Smooth muscle cell (in vitro differentiated cells): ENCODE measurements around the gene LSM6. TPM values are rescaled to one million over a fixed set of nuclear protein-coding genes. Genes with fewer than 3 reads are reported as not detected.

Experiments used
- DNase-seq: peaks from one replicate; lab custom pipeline; 2025; ENCODE audit not compliant: unreplicated experiment; lab: John Stamatoyannopoulos, UW
- H2AFZ ChIP-seq: fragments of 200-600 bp; sonication (generic); 2 replicates; pipeline ENCODE4 v1.6.0; 2016; ENCODE audit warnings: antibody characterized with exemption, low read depth, mild to moderate bottlenecking
- H3F3A ChIP-seq: fragments of 200-600 bp; sonication (generic); 2 replicates; pipeline ENCODE4 v1.6.0; 2017; ENCODE audit warnings: antibody characterized with exemption, low read depth
- H3K27ac ChIP-seq: fragments of 200-600 bp; sonication (generic); 2 replicates; pipeline ENCODE4 v1.5.1; 2016; ENCODE audit warnings: low read depth, mild to moderate bottlenecking
- H3K27me3 ChIP-seq: fragments of 200-600 bp; sonication (generic); 2 replicates; pipeline ENCODE4 v1.6.1; 2016; ENCODE audit warnings: low read depth, mild to moderate bottlenecking
- H3K36me3 ChIP-seq: fragments of 200-600 bp; sonication (generic); 2 replicates; pipeline ENCODE4 v1.5.1; 2016; ENCODE audit warnings: low read depth
- H3K4me1 ChIP-seq: fragments of 200-600 bp; sonication (generic); 2 replicates; pipeline ENCODE4 v1.5.1; 2016; ENCODE audit warnings: low read depth
- H3K4me2 ChIP-seq: fragments of 200-600 bp; sonication (generic); 2 replicates; pipeline ENCODE4 v1.6.0; 2016; ENCODE audit warnings: mild to moderate bottlenecking
- H3K4me3 ChIP-seq: fragments of 200-600 bp; sonication (generic); 2 replicates; pipeline ENCODE4 v1.5.1; 2016; ENCODE audit warnings: mild to moderate bottlenecking
- H3K79me2 ChIP-seq: fragments of 200-600 bp; sonication (generic); 2 replicates; pipeline ENCODE4 v1.6.0; 2016; ENCODE audit warnings: low read depth, mild to moderate bottlenecking
- H3K9ac ChIP-seq: fragments of 200-600 bp; sonication (generic); 2 replicates; pipeline ENCODE4 v1.6.0; 2016; ENCODE audit warnings: low read depth
- H3K9me3 ChIP-seq: fragments of 200-600 bp; sonication (generic); replicated peaks from 2 replicates; pipeline ENCODE4 v1.5.1; 2016; ENCODE audit warnings: low read depth
- H4K20me1 ChIP-seq: fragments of 200-600 bp; sonication (generic); 2 replicates; pipeline ENCODE4 v1.6.0; 2016; ENCODE audit warnings: low read depth
- CTCF ChIP-seq: fragments of 200-600 bp; sonication (generic); IDR thresholded peaks from 2 replicates; pipeline ENCODE4 v1.5.1; 2017; ENCODE audit warnings: borderline replicate concordance, mild to moderate bottlenecking, antibody characterized with exemption; ENCODE audit not compliant: insufficient read depth, poor library complexity, severe bottlenecking
- WGBS: methylation state at CpG from one replicate; pipeline ENCODE4 v1.1.7; 2016; ENCODE audit warnings: low lambda C conversion rate; 5-methylcytosine and 5-hydroxymethylcytosine counted together
- polyA plus RNA-seq: library from polyadenylated mRNA; unstranded; fragments of >200 nt; fragmentation: Nextera tagmentation; extraction: Ambion mirVana; gene quantifications from 2 replicates; pipeline ENCODE4 v1.2.1, GENCODE V29; 2016
- total RNA-seq: library from RNA; depleted of rRNA; stranded (reverse); fragments of >200 nt; gene quantifications from 2 replicates; pipeline ENCODE4 v1.2.3, GENCODE V29; 2014

LSM6 gene
- total and polyA plus RNA-seq, 2 experiments from 2014 or later = 36.9 to 58.5 TPM

GRCh38 chr4:146235654-146236177 is 60.2 kb downstream of the LSM6 start:
- no peak for TF ChIP-seq CTCF
- Histone ChIP-seq H3K27me3 (no peaks in the 10 kb centered on the region), H3K9me3 (no peaks in the 10 kb centered on the region), H3F3A (no peaks in the 10 kb centered on the region), H3K79me2 (no peaks in the 10 kb centered on the region), H3K9ac (no peak overlapping the region), H3K4me2 (no peak overlapping the region), H4K20me1 (no peaks in the 10 kb centered on the region), H3K4me3 (no peak overlapping the region), H3K27ac (no peak overlapping the region), H3K36me3 (no peaks in the 10 kb centered on the region), H3K4me1 (no peaks in the 10 kb centered on the region), H2AFZ (no peak overlapping the region)
- WGBS = 77% methylated on average over 8 of the region's 8 CpGs
- no peak for DNase-seq

GRCh38 chr4:146236216-146236615 is 60.7 kb downstream of the LSM6 start:
- no peak overlapping the region for H3K4me3 ChIP-seq
- H3K4me1 ChIP-seq = no peaks in the 10 kb centered on the region
- no peaks in the 10 kb centered on the region for H3K36me3 ChIP-seq
- no peaks in the 10 kb centered on the region for H3K27me3 ChIP-seq
- H3K27ac ChIP-seq = no peak overlapping the region
- no peak for TF ChIP-seq CTCF
- H3K79me2 ChIP-seq = no peaks in the 10 kb centered on the region
- H3K9me3 ChIP-seq = no peaks in the 10 kb centered on the region
- H4K20me1 ChIP-seq = no peaks in the 10 kb centered on the region
- WGBS = 88% methylated on average over 5 of the region's 5 CpGs
- H3K9ac ChIP-seq = no peak overlapping the region
- DNase-seq = no peak
- no peak overlapping the region for H2AFZ ChIP-seq
- H3K4me2 ChIP-seq = no peak overlapping the region
- H3F3A ChIP-seq = no peaks in the 10 kb centered on the region

- Histone ChIP-seq H3K27me3 (no peaks in the 10 kb centered on the region), H3K9me3 (no peaks in the 10 kb centered on the region), H4K20me1 (no peaks in the 10 kb centered on the region), H3K4me3 (no peak overlapping the region), H3K79me2 (no peaks in the 10 kb centered on the region), H3K27ac (no peak overlapping the region), H3F3A (no peaks in the 10 kb centered on the region), H3K4me1 (no peaks in the 10 kb centered on the region), H2AFZ (no peak overlapping the region), H3K4me2 (no peak overlapping the region), H3K36me3 (no peaks in the 10 kb centered on the region), H3K9ac (no peak overlapping the region)
- DNase-seq = no peak
- 89% methylated on average over 6 of the region's 6 CpGs for whole genome bisulfite sequencing
- TF ChIP-seq CTCF = no peak
Measured at GRCh38 chr4:146237092-146237491, 61.6 kb downstream of the LSM6 start.

GRCh38 chr4:146238107-146238506 is 62.6 kb downstream of the LSM6 start:
- no peak overlapping the region for H2AFZ ChIP-seq
- H3K27me3 ChIP-seq = no peaks in the 10 kb centered on the region
- no peak for DNase-seq
- H3K4me1 ChIP-seq = no peaks in the 10 kb centered on the region
- H3K4me2 ChIP-seq = no peak overlapping the region
- no peak overlapping the region for H3K4me3 ChIP-seq
- no peaks in the 10 kb centered on the region for H3K79me2 ChIP-seq
- 94% methylated on average over 3 of the region's 3 CpGs for WGBS
- H3F3A ChIP-seq = no peaks in the 10 kb centered on the region
- H3K27ac ChIP-seq = no peak overlapping the region
- H3K9me3 ChIP-seq = no peaks in the 10 kb centered on the region
- H4K20me1 ChIP-seq = no peaks in the 10 kb centered on the region
- H3K36me3 ChIP-seq = no peaks in the 10 kb centered on the region
- TF ChIP-seq CTCF = no peak
- no peak overlapping the region for H3K9ac ChIP-seq
